ENCODE measurements around the gene PDE4D.

The PDE4D gene

GRCh38 chr5:59049095-59049494, 844.4 kb downstream of the PDE4D start:
- Histone ChIP-seq H3K9me3 (ENCODE audit: insufficient read depth, low read length) (no peaks in the 10 kb centered on the region), H3K36me3 (ENCODE audit: insufficient read depth, insufficient read length, low read length) (no peaks in the 10 kb centered on the region), H3K4me3 (ENCODE audit: insufficient read length, low read depth) (no peak overlapping the region), H3K27me3 (ENCODE audit: insufficient read depth, insufficient read length) (no peaks in the 10 kb centered on the region), H3K9ac (ENCODE audit: insufficient read length, low read depth) (no peak overlapping the region), H3K4me1 (ENCODE audit: insufficient read depth, insufficient read length) (no peaks in the 10 kb centered on the region)
- DNase-seq (ENCODE audit: low read depth, low spot score): no peak
- no peak for TF ChIP-seq ZNF274 (IDR thresholded peaks at IDR 0.05; ENCODE audit: low read depth, low read length)
- TF ChIP-seq SUZ12 (IDR thresholded peaks at IDR 0.05; ENCODE audit: extremely low read depth, insufficient read depth, insufficient read length): no peak
- no peak for TF ChIP-seq YY1 (IDR thresholded peaks at IDR 0.05; ENCODE audit: insufficient read depth, insufficient read length)

DNA sequence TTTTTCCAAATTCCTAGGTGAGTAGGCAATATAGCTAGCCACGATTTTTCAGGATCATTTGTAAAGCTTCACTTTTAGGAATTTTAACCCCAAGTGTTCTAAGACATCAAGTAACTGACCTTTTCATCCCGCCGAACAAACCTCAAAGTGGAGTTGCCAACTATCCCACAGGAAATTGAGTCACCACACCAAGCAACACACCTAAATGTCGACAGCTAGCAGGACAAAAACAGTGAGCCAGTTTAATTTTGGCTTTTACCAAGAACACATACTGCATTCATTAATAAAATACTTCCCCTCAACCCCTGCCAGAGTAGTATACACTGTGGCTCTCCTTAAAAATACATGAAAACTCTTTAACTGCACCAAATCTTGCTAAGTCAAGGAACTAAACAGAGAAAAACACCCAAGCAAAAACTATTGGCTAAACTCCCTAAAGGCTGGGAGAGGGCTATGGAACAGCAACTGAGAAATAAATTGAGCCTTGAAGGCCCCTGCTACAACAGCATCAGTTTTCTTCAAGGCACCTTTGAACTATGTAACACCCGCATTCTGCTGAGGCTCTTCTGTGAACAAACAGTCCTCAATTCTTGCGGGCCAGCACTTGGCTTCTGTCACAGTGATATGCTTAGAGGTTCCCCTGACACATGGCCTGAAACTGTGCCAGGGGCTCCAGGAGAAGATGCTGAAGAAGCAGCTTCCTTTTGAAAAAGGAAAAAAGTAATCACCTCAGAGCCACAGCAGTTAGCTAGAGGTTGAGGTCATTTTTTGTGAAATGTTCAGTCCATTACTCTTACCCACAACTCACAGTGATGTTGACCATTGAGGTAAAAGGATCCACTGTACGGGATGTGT, 851.1 kb downstream of the PDE4D start:
- Histone ChIP-seq H3K36me3 (ENCODE audit: insufficient read depth, insufficient read length, low read length) (no peaks in the 10 kb centered on the region), H3K27me3 (ENCODE audit: insufficient read depth, insufficient read length) (peaks cover 13% of the 10 kb centered on the region), H3K4me1 (ENCODE audit: insufficient read depth, insufficient read length) (no peaks in the 10 kb centered on the region), H3K9me3 (ENCODE audit: insufficient read depth, low read length) (no peaks in the 10 kb centered on the region), H3K9ac (ENCODE audit: insufficient read length, low read depth) (no peak overlapping the region), H3K4me3 (ENCODE audit: insufficient read length, low read depth) (no peak overlapping the region)
- TF ChIP-seq YY1 (IDR thresholded peaks at IDR 0.05; ENCODE audit: insufficient read depth, insufficient read length) (no peak), SUZ12 (IDR thresholded peaks at IDR 0.05; ENCODE audit: extremely low read depth, insufficient read depth, insufficient read length) (no peak), ZNF274 (IDR thresholded peaks at IDR 0.05; ENCODE audit: low read depth, low read length) (no peak)
- no peak for DNase-seq (ENCODE audit: low read depth, low spot score)

GRCh38 chr5:59041355-59041754, 852.2 kb downstream of the PDE4D start:
- no peaks in the 10 kb centered on the region for H3K4me1 ChIP-seq (ENCODE audit: insufficient read depth, insufficient read length)
- no peaks in the 10 kb centered on the region for H3K9me3 ChIP-seq (ENCODE audit: insufficient read depth, low read length)
- H3K27me3 ChIP-seq (ENCODE audit: insufficient read depth, insufficient read length): peaks cover 13% of the 10 kb centered on the region
- TF ChIP-seq SUZ12 (IDR thresholded peaks at IDR 0.05; ENCODE audit: extremely low read depth, insufficient read depth, insufficient read length) (no peak), ZNF274 (IDR thresholded peaks at IDR 0.05; ENCODE audit: low read depth, low read length) (no peak), YY1 (IDR thresholded peaks at IDR 0.05; ENCODE audit: insufficient read depth, insufficient read length) (no peak)
- DNase-seq (ENCODE audit: low read depth, low spot score): no peak
- no peak overlapping the region for H3K9ac ChIP-seq (ENCODE audit: insufficient read length, low read depth)
- no peak overlapping the region for H3K4me3 ChIP-seq (ENCODE audit: insufficient read length, low read depth)
- no peaks in the 10 kb centered on the region for H3K36me3 ChIP-seq (ENCODE audit: insufficient read depth, insufficient read length, low read length)

DNA sequence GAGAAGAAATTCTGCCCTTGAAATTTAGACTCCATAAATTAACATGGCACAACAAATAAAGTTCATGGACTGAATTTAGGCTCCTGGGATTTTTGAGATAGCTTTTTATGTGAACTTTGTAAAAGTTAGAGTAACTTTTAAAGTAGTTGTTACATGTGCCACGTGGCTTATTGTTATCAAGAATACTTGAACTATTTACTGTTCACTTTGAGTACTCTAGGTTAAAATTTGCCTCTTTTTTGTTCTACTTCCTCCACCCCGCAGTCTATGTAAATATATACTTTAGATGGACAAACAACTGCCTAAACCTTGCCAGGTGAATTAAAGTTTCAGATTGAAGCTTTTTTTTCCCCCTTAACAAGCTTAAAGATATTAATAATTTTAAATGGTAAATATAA, 852.7 kb downstream of the PDE4D start:
- Histone ChIP-seq H3K27me3 (ENCODE audit: insufficient read depth, insufficient read length) (peaks cover 13% of the 10 kb centered on the region), H3K9ac (ENCODE audit: insufficient read length, low read depth) (no peak overlapping the region), H3K9me3 (ENCODE audit: insufficient read depth, low read length) (no peaks in the 10 kb centered on the region), H3K4me1 (ENCODE audit: insufficient read depth, insufficient read length) (no peaks in the 10 kb centered on the region), H3K36me3 (ENCODE audit: insufficient read depth, insufficient read length, low read length) (no peaks in the 10 kb centered on the region), H3K4me3 (ENCODE audit: insufficient read length, low read depth) (no peak overlapping the region)
- no peak for DNase-seq (ENCODE audit: low read depth, low spot score)
- TF ChIP-seq ZNF274 (IDR thresholded peaks at IDR 0.05; ENCODE audit: low read depth, low read length) (no peak), SUZ12 (IDR thresholded peaks at IDR 0.05; ENCODE audit: extremely low read depth, insufficient read depth, insufficient read length) (no peak), YY1 (IDR thresholded peaks at IDR 0.05; ENCODE audit: insufficient read depth, insufficient read length) (no peak)

DNA sequence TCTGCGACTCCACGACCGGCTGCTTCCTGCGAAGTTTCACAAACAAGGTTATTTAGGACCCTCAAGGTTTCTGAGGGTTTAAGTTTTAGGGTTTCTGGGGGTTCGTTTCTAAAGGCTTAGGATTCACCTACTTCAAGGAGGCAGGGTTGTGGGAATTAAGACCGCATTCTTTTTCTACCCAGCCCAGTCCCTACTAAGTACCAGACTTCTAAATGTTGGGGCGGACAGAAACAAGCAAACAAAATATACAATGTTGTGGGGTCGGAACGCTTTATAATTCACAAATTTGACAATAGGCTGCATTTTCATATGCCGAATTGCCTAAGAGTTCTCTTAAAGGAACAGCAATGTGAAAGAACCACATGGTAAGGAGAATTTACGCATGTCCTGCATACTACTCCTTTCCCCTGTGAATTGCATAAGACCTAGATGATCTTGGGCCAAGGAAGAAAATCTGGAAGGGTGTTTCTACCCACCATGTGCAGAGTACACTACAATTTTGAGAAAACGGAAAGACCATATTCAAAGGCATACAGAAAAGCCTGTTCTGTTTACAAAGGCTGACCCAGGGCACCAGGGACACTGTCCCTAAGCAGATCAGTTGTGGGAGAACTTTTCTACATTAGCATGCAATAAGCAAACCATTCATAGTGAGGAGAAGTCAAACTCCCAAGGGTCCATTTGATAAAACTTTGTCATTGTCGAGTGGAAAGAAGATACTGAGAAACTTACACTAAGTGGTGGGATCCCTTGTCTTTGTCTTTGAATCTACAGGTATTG, 853.3 kb downstream of the PDE4D start:
- Histone ChIP-seq H3K9me3 (ENCODE audit: insufficient read depth, low read length) (no peaks in the 10 kb centered on the region), H3K36me3 (ENCODE audit: insufficient read depth, insufficient read length, low read length) (no peaks in the 10 kb centered on the region), H3K4me3 (ENCODE audit: insufficient read length, low read depth) (peak overlapping the region; percentile 84), H3K9ac (ENCODE audit: insufficient read length, low read depth) (no peak overlapping the region), H3K27me3 (ENCODE audit: insufficient read depth, insufficient read length) (peaks cover 13% of the 10 kb centered on the region), H3K4me1 (ENCODE audit: insufficient read depth, insufficient read length) (no peaks in the 10 kb centered on the region)
- TF ChIP-seq SUZ12 (IDR thresholded peaks at IDR 0.05; ENCODE audit: extremely low read depth, insufficient read depth, insufficient read length): no peak
- TF ChIP-seq ZNF274 (IDR thresholded peaks at IDR 0.05; ENCODE audit: low read depth, low read length): no peak
- no peak for TF ChIP-seq YY1 (IDR thresholded peaks at IDR 0.05; ENCODE audit: insufficient read depth, insufficient read length)
- no peak for DNase-seq (ENCODE audit: low read depth, low spot score)

- Histone ChIP-seq H3K4me1 (ENCODE audit: insufficient read depth, insufficient read length) (no peaks in the 10 kb centered on the region), H3K36me3 (ENCODE audit: insufficient read depth, insufficient read length, low read length) (no peaks in the 10 kb centered on the region), H3K9me3 (ENCODE audit: insufficient read depth, low read length) (no peaks in the 10 kb centered on the region), H3K27me3 (ENCODE audit: insufficient read depth, insufficient read length) (peaks cover 13% of the 10 kb centered on the region), H3K4me3 (ENCODE audit: insufficient read length, low read depth) (peak overlapping the region; percentile 84), H3K9ac (ENCODE audit: insufficient read length, low read depth) (peak overlapping the region; percentile 85)
- no peak for TF ChIP-seq ZNF274 (IDR thresholded peaks at IDR 0.05; ENCODE audit: low read depth, low read length)
- TF ChIP-seq YY1 (IDR thresholded peaks at IDR 0.05; ENCODE audit: insufficient read depth, insufficient read length): no peak
- no peak for TF ChIP-seq SUZ12 (IDR thresholded peaks at IDR 0.05; ENCODE audit: extremely low read depth, insufficient read depth, insufficient read length)
- peak; percentile 33 for DNase-seq (ENCODE audit: low read depth, low spot score)
Measured at GRCh38 chr5:59039296-59040023, 854.1 kb downstream of the PDE4D start.

All from NT2/D1 (cell line).